KMS-11 (cell line): ENCODE data around the gene TENM3.
"Not testable (repeated sequence)": the region's sequence is repeated elsewhere in the genome, so short reads cannot be mapped to it uniquely, and the experiment has no call there.

Source experiments
- H2AFZ ChIP-seq: fragments of 200-600 bp; sonication (generic); 2 replicates; pipeline ENCODE4 v1.6.1; 2016; ENCODE audit warnings: antibody characterized with exemption, mixed run types, low read depth
- H3K27ac ChIP-seq: fragments of 200-600 bp; sonication (generic); 2 replicates; pipeline ENCODE4 v1.6.1; 2016; ENCODE audit warnings: mild to moderate bottlenecking, mixed run types
- H3K27me3 ChIP-seq: fragments of 200-600 bp; sonication (generic); 2 replicates; pipeline ENCODE4 v1.6.1; 2017; ENCODE audit warnings: mild to moderate bottlenecking, low read depth, mixed run types, moderate library complexity; ENCODE audit not compliant: insufficient read depth
- H3K36me3 ChIP-seq: fragments of 200-600 bp; sonication (generic); 2 replicates; pipeline ENCODE4 v1.6.1; 2017; ENCODE audit warnings: mild to moderate bottlenecking, mixed run types; ENCODE audit not compliant: insufficient read depth
- H3K4me1 ChIP-seq: fragments of 200-600 bp; sonication (generic); 2 replicates; pipeline ENCODE4 v1.6.1; 2016; ENCODE audit warnings: mild to moderate bottlenecking, low read depth, mixed run types; ENCODE audit not compliant: poor library complexity, severe bottlenecking
- H3K4me2 ChIP-seq: fragments of 200-600 bp; sonication (generic); 2 replicates; pipeline ENCODE4 v1.7.0; 2016; ENCODE audit warnings: mild to moderate bottlenecking, mixed run types
- H3K4me3 ChIP-seq: fragments of 200-600 bp; sonication (generic); IDR thresholded peaks from 2 replicates; pipeline ENCODE4 v1.6.1; 2017; ENCODE audit warnings: low read depth, low read length, mixed read lengths; ENCODE audit not compliant: insufficient read depth
- H3K79me2 ChIP-seq: fragments of 200-600 bp; sonication (generic); 2 replicates; pipeline ENCODE4 v1.6.1; 2016; ENCODE audit warnings: low read depth, mixed run types; ENCODE audit not compliant: insufficient read depth
- H3K9ac ChIP-seq: fragments of 200-600 bp; sonication (generic); 2 replicates; pipeline ENCODE4 v1.6.1; 2016; ENCODE audit warnings: mild to moderate bottlenecking, mixed run types
- H4K20me1 ChIP-seq: fragments of 200-600 bp; sonication (generic); 2 replicates; pipeline ENCODE4 v1.6.1; 2016; ENCODE audit warnings: mild to moderate bottlenecking, mixed run types; ENCODE audit not compliant: insufficient read depth
- CTCF ChIP-seq: fragments of 200-600 bp; sonication (generic); conservative IDR thresholded peaks from 2 replicates; pipeline ENCODE4 v1.6.1; 2017; ENCODE audit warnings: low read depth, mild to moderate bottlenecking, antibody characterized with exemption, low read length, moderate library complexity, mixed read lengths

Gene TENM3

GRCh38 chr4:182808673-182809416 lies 565.6 kb downstream of the TENM3 start:
- Histone ChIP-seq H3K27me3 (no peaks in the 10 kb centered on the region), H3K4me1 (peaks cover 26% of the 10 kb centered on the region), H4K20me1 (no peaks in the 10 kb centered on the region), H3K79me2 (no peaks in the 10 kb centered on the region), H3K4me3 (no peak overlapping the region), H3K9ac (peak overlapping the region; percentile 77), H3K27ac (peak overlapping the region; percentile 91), H2AFZ (peak overlapping the region; percentile 80), H3K36me3 (no peaks in the 10 kb centered on the region), H3K4me2 (peak overlapping the region; percentile 71)
- no peak for TF ChIP-seq CTCF

- peak overlapping the region; percentile 80 for H2AFZ ChIP-seq
- H4K20me1 ChIP-seq = no peaks in the 10 kb centered on the region
- H3K4me1 ChIP-seq = peaks cover 26% of the 10 kb centered on the region
- H3K79me2 ChIP-seq = no peaks in the 10 kb centered on the region
- no peaks in the 10 kb centered on the region for H3K27me3 ChIP-seq
- H3K9ac ChIP-seq = peak overlapping the region; percentile 77
- H3K36me3 ChIP-seq = no peaks in the 10 kb centered on the region
- TF ChIP-seq CTCF = peak; percentile 75
- peak overlapping the region; percentile 91 for H3K27ac ChIP-seq
- H3K4me2 ChIP-seq = peak overlapping the region; percentile 71
- H3K4me3 ChIP-seq = no peak overlapping the region
Observed at GRCh38 chr4:182809417-182810102, 566.4 kb downstream of the TENM3 start.

GRCh38 chr4:182810103-182810615 lies 567.0 kb downstream of the TENM3 start:
- Histone ChIP-seq H3K27me3 (no peaks in the 10 kb centered on the region), H3K4me3 (no peak overlapping the region), H3K4me1 (peaks cover 26% of the 10 kb centered on the region), H4K20me1 (no peaks in the 10 kb centered on the region), H3K36me3 (no peaks in the 10 kb centered on the region), H2AFZ (peak overlapping the region; percentile 80), H3K27ac (peak overlapping the region; percentile 91), H3K79me2 (no peaks in the 10 kb centered on the region), H3K4me2 (peak overlapping the region; percentile 71), H3K9ac (peak overlapping the region; percentile 77; the same call in 1 of the 2 replicates)
- peak; percentile 46 for TF ChIP-seq CTCF

- Histone ChIP-seq H2AFZ (no peak overlapping the region), H3K27ac (no peak overlapping the region), H3K9ac (no peak overlapping the region), H3K4me3 (no peak overlapping the region), H3K36me3 (no peaks in the 10 kb centered on the region), H3K4me1 (peaks cover 23% of the 10 kb centered on the region), H3K27me3 (no peaks in the 10 kb centered on the region), H4K20me1 (no peaks in the 10 kb centered on the region), H3K79me2 (no peaks in the 10 kb centered on the region), H3K4me2 (no peak overlapping the region)
- TF ChIP-seq CTCF = no peak
Observed at GRCh38 chr4:182812916-182813315, 569.7 kb downstream of the TENM3 start.

GRCh38 chr4:182814065-182814464 lies 570.9 kb downstream of the TENM3 start:
- H2AFZ ChIP-seq, H3K79me2 ChIP-seq, H4K20me1 ChIP-seq, H3K4me2 ChIP-seq, H3K27ac ChIP-seq, H3K36me3 ChIP-seq, H3K27me3 ChIP-seq, H3K4me3 ChIP-seq, H3K9ac ChIP-seq: not testable (repeated sequence)
- H3K4me1 ChIP-seq = peaks cover 14% of the 10 kb centered on the region
